K562 (cell line): ENCODE measurements around the gene PSRC1. TPM values are rescaled to one million over a fixed set of nuclear protein-coding genes. Genes with fewer than 3 reads are reported as not detected.
A peak's percentile ranks its signal among the peaks of the same experiment; 100 is the strongest.

Source experiments
- ATF1 ChIP-seq, 2 experiments: fragments of 450-650 bp in 1 of 2; IDR thresholded peaks; 2 replicates each; pipeline ENCODE4 v1.6.1; 2016; ENCODE audit warnings: missing compliant biosample characterization in 1 of 2, missing genetic modification characterization in 1 of 2
- CBFA2T3 ChIP-seq: fragments of 450-650 bp; IDR thresholded peaks from 2 replicates; pipeline ENCODE4 v1.6.1; 2017
- DACH1 ChIP-seq: fragments of 450-650 bp; IDR thresholded peaks from 2 replicates; pipeline ENCODE4 v1.6.1; 2018; ENCODE audit not compliant: partially characterized antibody
- ESRRB ChIP-seq: fragments of 250-450 bp; sonication (Bioruptor Pico); IDR thresholded peaks from 2 replicates; pipeline ENCODE4 v1.5.0; 2020; ENCODE audit warnings: mild to moderate bottlenecking, moderate library complexity, borderline replicate concordance
- HNRNPL ChIP-seq: fragments of 200-400 bp; formaldehyde crosslinking; IDR thresholded peaks from 2 replicates; pipeline ENCODE4 v1.6.1; 2017; ENCODE audit warnings: low read depth, mild to moderate bottlenecking, low read length
- MEF2D ChIP-seq: conservative IDR thresholded peaks from 2 replicates; pipeline ENCODE4 v1.6.1; 2016; ENCODE audit warnings: low read depth, missing genetic modification characterization, missing compliant biosample characterization
- MYNN ChIP-seq, 2 experiments: sonication (generic); formaldehyde crosslinking in 1 of 2; IDR thresholded peaks; 2 replicates each; pipeline versions ENCODE4 v1.5.0 to v1.6.1; 2016 to 2020; ENCODE audit warnings: antibody characterized with exemption in 1 of 2, missing genetic modification reagents in 1 of 2
- NCOA4 ChIP-seq: fragments of 450-650 bp; IDR thresholded peaks from 2 replicates; pipeline ENCODE4 v1.6.1; 2018; ENCODE audit warnings: mild to moderate bottlenecking; ENCODE audit not compliant: partially characterized antibody
- POLR2H ChIP-seq: IDR thresholded peaks from 2 replicates; pipeline ENCODE4 v1.6.1; 2016; ENCODE audit warnings: missing genetic modification characterization, low read depth, mild to moderate bottlenecking, control low read depth, missing compliant biosample characterization, moderate library complexity
- RAD21 ChIP-seq, 2 experiments: fragments of 250-450 bp in 1 of 2; fragments of 450-650 bp in 1 of 2; sonication (Bioruptor Pico) in 1 of 2; formaldehyde crosslinking in 1 of 2; IDR thresholded peaks in 1 of 2; conservative IDR thresholded peaks in 1 of 2; 2 replicates each; pipeline versions ENCODE4 v1.4.0 to v1.8.0; 2020 to 2022; ENCODE audit warnings: mild to moderate bottlenecking in 2 of 2, moderate library complexity in 1 of 2
- RBM22 ChIP-seq: fragments of 200-400 bp; formaldehyde crosslinking; IDR thresholded peaks from 2 replicates; pipeline ENCODE4 v1.6.1; 2018; ENCODE audit warnings: low read length, low read depth; ENCODE audit not compliant: poor library complexity, severe bottlenecking
- ZNF830 ChIP-seq: fragments of 250-450 bp; sonication (Bioruptor Pico); IDR thresholded peaks from 2 replicates; pipeline ENCODE4 v1.5.0; 2021; ENCODE audit warnings: mild to moderate bottlenecking
- polyA plus RNA-seq, 8 experiments: library from polyadenylated mRNA; depleted of rRNA in 4 of 8; stranded (reverse) in 5 of 8; unstranded in 3 of 8; fragments of >200 nt; fragmentation: Nextera tagmentation in 2 of 8; fragmentation: Illumina TruSeq in 1 of 8; extraction: Ambion mirVana in 2 of 8; extraction: Trizol in 1 of 8; gene quantifications; 2 replicates each; pipeline versions ENCODE4 v1.2.1 to v1.2.3, GENCODE V29; 2011 to 2014; ENCODE audit warnings: inconsistent platforms in 1 of 8, missing spikeins in 1 of 8
- total RNA-seq, 7 experiments: library from RNA; depleted of rRNA in 6 of 7; stranded (reverse); fragments of >200 nt in 6 of 7; fragmentation: Illumina TruSeq in 2 of 7; extraction: Trizol in 2 of 7; gene quantifications; 2 replicates each; pipeline versions ENCODE4 v1.2.1 to v1.2.3, GENCODE V29; 2011 to 2021; ENCODE audit warnings: low replicate concordance in 1 of 7
- TF ChIP-seq, protein P1 (sequence below), 3 experiments: fragments of 200-800 bp in 1 of 3; sonication (Bioruptor generic) in 1 of 3; sonication (generic) in 1 of 3; formaldehyde crosslinking in 1 of 3; IDR thresholded peaks; 2 replicates each; pipeline versions ENCODE4 v1.6.1 to v1.8.0; 2016 to 2022; ENCODE audit warnings: mild to moderate bottlenecking in 2 of 3, missing compliant biosample characterization in 2 of 3, missing genetic modification characterization in 2 of 3, missing genetic modification reagents in 1 of 3
- TF ChIP-seq, protein P2 (sequence below): sonication (generic); formaldehyde crosslinking; IDR thresholded peaks from 2 replicates; pipeline ENCODE4 v1.8.0; 2022; ENCODE audit warnings: mild to moderate bottlenecking, missing genetic modification reagents
- TF ChIP-seq, protein P3 (sequence below): fragments of 450-650 bp; IDR thresholded peaks from 2 replicates; pipeline ENCODE4 v1.6.1; 2016
- TF ChIP-seq, protein P4 (sequence below): fragments of 450-650 bp; formaldehyde crosslinking; conservative IDR thresholded peaks from 2 replicates; pipeline ENCODE4 v1.4.0; 2022; ENCODE audit warnings: mild to moderate bottlenecking, missing genetic modification characterization
- TF ChIP-seq, protein P5 (sequence below): sonication (generic); formaldehyde crosslinking; IDR thresholded peaks from 2 replicates; pipeline ENCODE4 v1.9.0; 2022; ENCODE audit warnings: mild to moderate bottlenecking, missing genetic modification reagents

PSRC1 gene
- total and polyA plus RNA-seq, 9 of the 15 experiments (the other 6 are each of a cell fraction or from before 2014, with no cell fraction given): 6.5 to 65.2 (median 39.3) TPM

DNA sequence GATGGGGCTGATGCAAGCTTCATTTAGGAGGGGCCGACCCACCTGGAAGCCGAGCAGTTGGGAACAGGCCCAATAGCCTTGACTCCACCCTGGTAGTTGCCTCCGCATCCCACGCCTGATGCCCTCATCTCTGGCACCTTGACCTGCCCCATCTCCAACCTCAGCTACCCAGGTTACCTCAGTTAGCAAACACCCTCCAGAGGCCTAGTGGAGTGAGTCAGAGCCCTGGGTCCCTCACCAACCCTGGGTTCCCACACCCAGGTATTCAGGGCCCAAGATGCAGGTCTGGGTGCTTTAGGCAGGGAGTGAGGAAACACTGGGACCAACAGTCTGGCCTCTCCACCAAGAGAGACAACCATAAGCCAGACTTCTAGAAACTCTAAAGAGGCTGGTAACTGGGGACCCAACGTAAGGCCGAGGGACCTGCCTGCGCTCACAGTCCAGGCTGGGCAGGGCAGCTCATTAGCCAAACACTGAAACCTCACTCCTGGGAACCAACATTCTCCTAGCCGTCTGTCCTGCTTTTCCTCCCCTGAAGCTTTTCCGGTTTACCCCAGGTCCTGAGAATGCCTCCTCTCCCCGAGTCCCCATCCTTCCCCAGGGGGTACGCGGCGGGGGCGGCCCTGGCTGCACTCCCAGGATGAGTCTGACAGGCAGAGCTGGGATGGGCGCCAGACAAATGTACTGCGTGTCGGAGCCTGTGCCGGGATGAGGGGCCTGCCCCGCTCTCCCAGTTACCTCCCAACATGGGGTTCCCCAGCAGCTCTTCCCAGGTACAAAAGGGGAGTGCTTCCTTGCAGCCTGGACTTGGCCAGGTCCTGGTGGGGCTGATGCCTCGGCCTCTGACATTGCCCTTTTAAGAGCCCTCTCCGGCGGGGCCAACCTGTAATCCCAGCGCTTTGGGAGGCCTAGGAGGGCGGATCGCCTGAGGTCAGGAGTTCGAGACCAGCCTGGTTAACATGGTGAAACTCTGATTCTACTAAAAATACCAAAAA, 42.5 kb downstream of the PSRC1 start (continued):
- TF ChIP-seq, protein P1, sequence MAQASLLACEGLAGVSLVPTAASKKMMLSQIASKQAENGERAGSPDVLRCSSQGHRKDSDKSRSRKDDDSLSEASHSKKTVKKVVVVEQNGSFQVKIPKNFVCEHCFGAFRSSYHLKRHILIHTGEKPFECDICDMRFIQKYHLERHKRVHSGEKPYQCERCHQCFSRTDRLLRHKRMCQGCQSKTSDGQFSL (CRISPR knock-in tag; IDR thresholded peaks at IDR 0.05): peak; percentile 72
- TF ChIP-seq, protein P1 (tag; IDR thresholded peaks at IDR 0.05): peak in 1 of 2 experiments; percentile 71; a peak in 2 of 4 replicates
- TF ChIP-seq, protein P2, sequence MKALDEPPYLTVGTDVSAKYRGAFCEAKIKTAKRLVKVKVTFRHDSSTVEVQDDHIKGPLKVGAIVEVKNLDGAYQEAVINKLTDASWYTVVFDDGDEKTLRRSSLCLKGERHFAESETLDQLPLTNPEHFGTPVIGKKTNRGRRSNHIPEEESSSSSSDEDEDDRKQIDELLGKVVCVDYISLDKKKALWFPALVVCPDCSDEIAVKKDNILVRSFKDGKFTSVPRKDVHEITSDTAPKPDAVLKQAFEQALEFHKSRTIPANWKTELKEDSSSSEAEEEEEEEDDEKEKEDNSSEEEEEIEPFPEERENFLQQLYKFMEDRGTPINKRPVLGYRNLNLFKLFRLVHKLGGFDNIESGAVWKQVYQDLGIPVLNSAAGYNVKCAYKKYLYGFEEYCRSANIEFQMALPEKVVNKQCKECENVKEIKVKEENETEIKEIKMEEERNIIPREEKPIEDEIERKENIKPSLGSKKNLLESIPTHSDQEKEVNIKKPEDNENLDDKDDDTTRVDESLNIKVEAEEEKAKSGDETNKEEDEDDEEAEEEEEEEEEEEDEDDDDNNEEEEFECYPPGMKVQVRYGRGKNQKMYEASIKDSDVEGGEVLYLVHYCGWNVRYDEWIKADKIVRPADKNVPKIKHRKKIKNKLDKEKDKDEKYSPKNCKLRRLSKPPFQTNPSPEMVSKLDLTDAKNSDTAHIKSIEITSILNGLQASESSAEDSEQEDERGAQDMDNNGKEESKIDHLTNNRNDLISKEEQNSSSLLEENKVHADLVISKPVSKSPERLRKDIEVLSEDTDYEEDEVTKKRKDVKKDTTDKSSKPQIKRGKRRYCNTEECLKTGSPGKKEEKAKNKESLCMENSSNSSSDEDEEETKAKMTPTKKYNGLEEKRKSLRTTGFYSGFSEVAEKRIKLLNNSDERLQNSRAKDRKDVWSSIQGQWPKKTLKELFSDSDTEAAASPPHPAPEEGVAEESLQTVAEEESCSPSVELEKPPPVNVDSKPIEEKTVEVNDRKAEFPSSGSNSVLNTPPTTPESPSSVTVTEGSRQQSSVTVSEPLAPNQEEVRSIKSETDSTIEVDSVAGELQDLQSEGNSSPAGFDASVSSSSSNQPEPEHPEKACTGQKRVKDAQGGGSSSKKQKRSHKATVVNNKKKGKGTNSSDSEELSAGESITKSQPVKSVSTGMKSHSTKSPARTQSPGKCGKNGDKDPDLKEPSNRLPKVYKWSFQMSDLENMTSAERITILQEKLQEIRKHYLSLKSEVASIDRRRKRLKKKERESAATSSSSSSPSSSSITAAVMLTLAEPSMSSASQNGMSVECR: 0 out of 2 replicates have a peak, but pooled peaks have one; percentile 58
- TF ChIP-seq MEF2D (tag): no peak
- TF ChIP-seq CBFA2T3: no peak
- TF ChIP-seq RAD21 (CRISPR knock-in tag; conservative IDR thresholded peaks at IDR 0.05 in 1 of 2, IDR thresholded peaks at IDR 0.05 in 1 of 2): no peak
- TF ChIP-seq, protein P3, sequence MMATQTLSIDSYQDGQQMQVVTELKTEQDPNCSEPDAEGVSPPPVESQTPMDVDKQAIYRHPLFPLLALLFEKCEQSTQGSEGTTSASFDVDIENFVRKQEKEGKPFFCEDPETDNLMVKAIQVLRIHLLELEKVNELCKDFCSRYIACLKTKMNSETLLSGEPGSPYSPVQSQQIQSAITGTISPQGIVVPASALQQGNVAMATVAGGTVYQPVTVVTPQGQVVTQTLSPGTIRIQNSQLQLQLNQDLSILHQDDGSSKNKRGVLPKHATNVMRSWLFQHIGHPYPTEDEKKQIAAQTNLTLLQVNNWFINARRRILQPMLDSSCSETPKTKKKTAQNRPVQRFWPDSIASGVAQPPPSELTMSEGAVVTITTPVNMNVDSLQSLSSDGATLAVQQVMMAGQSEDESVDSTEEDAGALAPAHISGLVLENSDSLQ: no peak
- no peak for TF ChIP-seq ATF1 (CRISPR knock-in tag; IDR thresholded peaks at IDR 0.05)
- TF ChIP-seq ATF1 (tag; IDR thresholded peaks at IDR 0.05): no peak
- no peak for TF ChIP-seq ESRRB (CRISPR knock-in tag)
- TF ChIP-seq ZNF830 (CRISPR knock-in tag): 0 out of 2 replicates have a peak, but pooled peaks have one; percentile 23
- TF ChIP-seq, protein P4, sequence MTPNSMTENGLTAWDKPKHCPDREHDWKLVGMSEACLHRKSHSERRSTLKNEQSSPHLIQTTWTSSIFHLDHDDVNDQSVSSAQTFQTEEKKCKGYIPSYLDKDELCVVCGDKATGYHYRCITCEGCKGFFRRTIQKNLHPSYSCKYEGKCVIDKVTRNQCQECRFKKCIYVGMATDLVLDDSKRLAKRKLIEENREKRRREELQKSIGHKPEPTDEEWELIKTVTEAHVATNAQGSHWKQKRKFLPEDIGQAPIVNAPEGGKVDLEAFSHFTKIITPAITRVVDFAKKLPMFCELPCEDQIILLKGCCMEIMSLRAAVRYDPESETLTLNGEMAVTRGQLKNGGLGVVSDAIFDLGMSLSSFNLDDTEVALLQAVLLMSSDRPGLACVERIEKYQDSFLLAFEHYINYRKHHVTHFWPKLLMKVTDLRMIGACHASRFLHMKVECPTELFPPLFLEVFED (CRISPR knock-in tag): no peak; the same call in 1 of the 2 replicates
- peak; percentile 96 for TF ChIP-seq RBM22
- peak; percentile 17; the same call in 1 of the 2 replicates for TF ChIP-seq MYNN (IDR thresholded peaks at IDR 0.05)
- TF ChIP-seq MYNN (CRISPR knock-in tag; IDR thresholded peaks at IDR 0.05): no peak
- peak; percentile 10; the same call in 1 of the 2 replicates for TF ChIP-seq POLR2H (tag)
- TF ChIP-seq DACH1: no peak
- TF ChIP-seq, protein P5, sequence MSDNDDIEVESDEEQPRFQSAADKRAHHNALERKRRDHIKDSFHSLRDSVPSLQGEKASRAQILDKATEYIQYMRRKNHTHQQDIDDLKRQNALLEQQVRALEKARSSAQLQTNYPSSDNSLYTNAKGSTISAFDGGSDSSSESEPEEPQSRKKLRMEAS (CRISPR knock-in tag): no peak
- no peak for TF ChIP-seq HNRNPL
- TF ChIP-seq NCOA4: no peak
